TTC549 (cell line): Measurements from ENCODE around the gene PUDP.
A peak's percentile ranks its signal among the peaks of the same experiment; 100 is the strongest.
"Not testable (repeated sequence)": the region's sequence is repeated elsewhere in the genome, so short reads cannot be mapped to it uniquely, and the experiment has no call there.

Source experiments
- FAIRE-seq: peaks from 2 replicates; lab custom pipeline; 2012; peaks lifted over from hg19 to GRCh38; lab: Jason Lieb, UNC

The PUDP gene

DNA sequence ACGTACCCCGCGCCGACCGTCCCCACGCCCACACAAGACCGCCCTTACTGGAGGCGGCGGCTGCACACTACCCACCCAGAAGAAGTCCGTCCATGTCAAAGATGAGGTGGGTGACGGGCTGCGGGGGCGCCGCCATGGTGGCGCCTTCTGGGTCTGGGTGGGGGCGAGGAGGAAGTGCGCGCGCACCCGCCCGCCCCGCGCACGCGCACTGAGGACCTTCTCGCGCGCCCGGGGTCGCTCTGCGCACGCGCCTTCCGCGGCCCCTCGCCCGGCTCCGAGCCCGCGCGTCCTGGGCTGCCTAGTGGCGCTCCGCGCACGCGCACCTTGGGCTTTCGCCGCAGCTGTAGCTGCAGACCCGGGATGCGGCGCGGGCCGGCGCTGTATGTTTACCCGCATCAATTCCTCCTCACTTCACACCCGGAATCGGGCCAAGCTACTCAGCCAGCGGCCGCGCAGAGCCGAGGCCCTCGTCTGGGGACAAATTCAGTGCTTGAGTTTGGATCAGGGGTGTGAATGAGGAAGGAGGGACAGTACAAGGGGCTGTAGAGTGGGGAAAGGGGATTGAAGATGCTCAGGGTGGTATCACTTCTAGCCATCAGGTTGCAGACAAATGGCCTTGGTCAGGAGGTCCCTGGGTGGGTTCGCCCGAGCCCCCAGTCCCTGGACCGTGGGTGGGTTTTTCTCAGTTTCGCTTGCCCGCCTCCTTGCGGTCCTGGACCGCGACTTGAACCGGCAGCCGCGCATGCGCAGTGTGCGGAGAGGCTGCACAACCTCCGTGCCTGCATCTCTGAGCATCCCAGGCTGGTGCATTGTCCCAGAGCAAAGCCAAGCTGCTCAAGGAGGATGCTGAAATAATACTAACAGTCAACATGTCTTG, at the start of gene PUDP:
Gene PUDP, minus strand, starts transcription at position 176 of the 877 bp plus-strand sequence. Its CDS starts 40 bp downstream, at position 136.
- FAIRE-seq, result no peak

DNA sequence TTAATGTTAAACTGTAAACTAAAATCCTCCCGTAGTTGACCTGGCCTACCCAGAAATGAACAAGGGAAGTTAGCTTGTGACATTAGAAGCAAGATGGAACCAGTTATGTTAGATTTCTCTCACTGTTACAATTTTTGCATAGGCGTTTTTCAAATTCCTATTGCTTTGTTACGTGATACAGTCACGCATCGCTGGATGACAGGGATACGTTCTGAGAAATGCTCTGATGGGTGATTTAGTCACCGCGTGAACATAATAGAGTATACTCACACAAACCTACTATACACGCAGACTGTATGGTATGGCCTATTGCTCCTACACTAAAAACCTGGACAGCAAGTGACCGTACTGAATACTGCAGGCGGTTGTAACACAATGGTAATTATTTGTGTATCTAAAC, 46.7 kb upstream of the PUDP start:
- no peak for FAIRE-seq

DNA sequence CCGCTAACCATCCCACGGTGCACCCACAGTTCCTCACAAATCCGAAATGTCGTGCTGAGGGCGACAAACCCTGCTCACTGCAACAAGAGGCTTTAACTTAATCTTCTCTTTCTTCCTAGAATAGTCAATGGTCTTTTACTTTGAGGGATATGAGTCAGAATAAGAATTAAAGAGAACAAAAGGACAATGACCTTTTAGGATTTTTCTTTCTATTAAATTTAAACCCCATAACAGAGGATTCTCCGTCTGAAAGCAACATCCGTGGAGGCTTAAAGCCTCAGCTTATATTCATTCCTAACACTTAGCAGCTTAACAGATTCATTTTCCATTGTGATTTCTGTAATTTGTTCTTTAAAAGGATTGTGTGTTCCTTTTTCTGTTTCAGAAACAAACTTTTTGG, 44.9 kb upstream of the PUDP start:
- no peak for FAIRE-seq

DNA sequence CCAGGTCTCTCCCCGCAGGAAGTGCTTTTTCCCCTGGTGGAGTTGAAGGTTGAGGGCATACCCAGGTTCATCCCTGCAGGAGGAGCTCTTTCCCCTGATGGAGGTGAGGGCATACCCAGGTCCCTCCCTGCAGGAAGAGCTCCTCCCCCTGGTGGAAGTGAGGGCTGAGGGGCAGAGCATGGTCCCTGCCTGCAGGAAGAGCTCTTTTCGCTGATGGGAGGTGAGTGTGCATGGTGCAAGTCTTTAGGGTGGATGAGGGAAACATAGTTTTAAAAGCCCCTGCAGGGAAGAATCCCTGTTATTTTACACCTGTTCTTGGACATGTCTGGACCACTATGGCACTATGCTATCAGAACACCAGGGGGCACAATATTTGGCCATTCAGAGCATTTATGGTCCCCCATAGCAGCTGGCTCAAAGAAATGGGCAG, 43.7 kb upstream of the PUDP start:
- FAIRE-seq, result no peak

DNA sequence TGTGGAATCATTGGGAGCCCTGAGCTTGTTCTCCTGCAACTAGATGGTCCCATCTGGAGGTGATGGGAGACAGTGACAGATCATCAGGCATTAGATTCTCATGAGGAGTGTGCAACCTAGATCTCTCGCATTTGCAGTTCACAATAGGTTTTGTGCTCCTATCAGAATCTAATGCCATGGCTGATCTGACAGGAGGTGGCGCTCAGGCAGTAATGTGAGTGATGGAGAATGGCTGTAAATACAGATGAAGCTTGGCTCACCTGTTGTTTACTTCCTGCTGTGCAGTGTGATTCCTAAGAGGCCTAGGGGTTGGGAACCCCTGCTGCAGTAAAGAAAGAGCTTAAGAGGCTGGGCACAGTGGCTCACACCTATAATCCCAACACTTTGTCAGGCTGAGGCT, 42.2 kb upstream of the PUDP start:
- no peak for FAIRE-seq

DNA sequence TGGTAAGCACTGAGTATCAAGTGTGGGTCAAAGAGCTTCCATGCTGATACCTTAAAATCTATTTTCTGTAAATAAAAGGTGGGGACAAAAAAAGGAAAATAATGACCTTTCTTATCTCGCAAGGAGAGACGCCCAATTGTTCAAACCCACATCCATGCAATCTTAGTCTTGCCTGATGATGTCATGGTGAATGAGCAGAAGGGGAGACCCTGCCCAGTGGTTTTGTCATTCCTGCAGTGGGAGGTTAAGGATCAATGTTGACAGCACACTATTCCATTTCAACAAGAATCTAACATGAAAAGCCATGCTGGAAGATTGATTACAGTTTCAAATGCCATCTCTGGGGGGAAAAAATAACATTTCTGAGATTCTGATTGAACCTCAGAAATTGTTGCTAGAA, 40.7 kb upstream of the PUDP start:
- FAIRE-seq, result no peak

DNA sequence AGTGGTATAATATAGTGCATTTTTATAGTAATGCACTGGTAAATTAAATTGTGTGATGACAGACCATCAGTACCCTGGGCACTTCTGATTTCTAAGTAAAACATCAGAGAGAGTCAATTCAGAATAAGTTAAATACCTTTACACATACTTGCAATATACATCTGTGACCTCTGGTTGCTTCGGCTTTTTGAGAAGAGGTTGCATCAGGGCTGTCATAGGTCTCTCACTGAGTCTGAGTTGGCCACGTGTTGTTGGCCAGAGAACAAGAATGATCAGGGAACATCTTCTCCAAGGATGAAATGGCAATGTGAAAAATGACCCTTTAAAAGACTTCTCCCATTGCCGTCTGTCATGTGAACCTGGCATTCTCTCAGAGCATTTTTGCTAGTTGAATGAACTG, 36.9 kb upstream of the PUDP start:
- FAIRE-seq, result no peak

DNA sequence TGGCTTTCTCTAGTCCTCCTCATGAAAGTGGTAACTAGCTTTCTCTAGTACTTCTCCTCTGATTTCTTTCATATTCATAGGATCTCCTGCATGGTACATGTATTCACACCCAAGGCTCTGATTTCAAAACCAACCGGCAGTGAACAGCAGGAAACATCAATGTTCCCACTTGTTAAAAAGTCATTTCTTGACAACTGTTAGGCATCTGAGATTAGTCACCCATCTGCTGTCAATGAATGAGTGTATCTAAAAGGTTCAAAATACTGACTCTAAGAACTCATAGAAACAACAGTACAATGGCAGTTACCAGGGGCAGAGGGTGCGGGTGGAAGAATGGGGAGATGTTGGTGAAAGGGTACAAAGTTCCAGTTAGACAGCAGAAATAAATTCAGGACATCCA, 31.5 kb upstream of the PUDP start:
- no peak for FAIRE-seq

DNA sequence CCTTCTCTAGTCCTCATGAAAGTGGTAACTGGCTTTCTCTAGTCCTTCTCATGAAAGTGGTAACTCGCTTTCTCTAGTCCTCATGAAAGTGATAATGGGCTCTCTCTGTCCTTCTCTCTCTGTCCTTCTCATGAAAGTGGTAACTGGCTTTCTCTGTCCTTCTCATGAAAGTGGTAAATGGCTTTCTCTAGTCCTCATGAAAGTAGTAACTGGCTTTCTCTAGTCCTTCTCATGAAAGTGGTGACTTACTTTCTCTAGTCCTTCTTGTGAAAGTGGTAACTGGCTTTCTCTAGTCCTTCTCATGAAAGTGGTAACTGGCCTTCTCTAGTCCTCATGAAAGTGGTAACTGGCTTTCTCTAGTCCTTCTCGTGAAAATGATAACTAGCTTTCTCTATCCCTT, 30.9 kb upstream of the PUDP start:
- not testable (repeated sequence) for FAIRE-seq

DNA sequence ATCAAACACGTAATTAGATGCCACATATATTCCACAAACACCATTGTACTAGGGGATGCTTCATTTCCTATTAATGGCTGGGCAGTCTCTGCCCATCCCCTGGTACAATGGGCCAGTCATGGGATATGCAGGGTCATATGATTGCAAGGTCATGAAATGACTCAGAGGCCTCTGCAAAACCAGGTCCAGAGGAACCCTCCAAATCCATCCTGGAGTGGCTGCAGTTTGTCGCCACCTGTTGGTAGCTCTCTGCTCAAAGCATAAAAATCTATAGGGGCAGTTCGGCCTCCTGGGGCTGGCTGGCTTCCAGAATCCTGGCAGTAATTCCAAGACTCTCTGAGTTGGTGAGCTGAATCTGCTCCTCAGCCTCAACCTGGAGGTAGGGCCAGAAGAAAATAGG, 22.9 kb upstream of the PUDP start:
- no peak for FAIRE-seq

DNA sequence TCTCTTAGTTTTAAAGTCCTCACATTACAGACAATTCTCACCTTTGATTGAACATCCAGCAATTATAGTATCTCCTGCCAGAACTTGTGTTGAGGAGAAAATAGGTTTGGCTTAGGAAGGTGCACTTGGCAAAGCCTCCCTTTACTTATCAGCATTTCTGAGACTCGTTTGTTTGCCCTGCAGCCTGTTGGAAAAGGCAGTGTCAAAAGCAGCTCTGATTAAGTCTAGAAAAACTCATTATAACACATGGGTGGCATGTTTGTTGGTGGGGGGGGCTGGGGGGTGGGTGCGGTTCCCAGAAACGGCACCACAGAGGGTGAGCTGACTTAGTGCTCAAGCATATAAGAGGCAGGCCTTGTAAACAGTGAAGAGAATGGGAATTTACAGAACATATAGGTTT, 21.7 kb upstream of the PUDP start:
- no peak for FAIRE-seq

DNA sequence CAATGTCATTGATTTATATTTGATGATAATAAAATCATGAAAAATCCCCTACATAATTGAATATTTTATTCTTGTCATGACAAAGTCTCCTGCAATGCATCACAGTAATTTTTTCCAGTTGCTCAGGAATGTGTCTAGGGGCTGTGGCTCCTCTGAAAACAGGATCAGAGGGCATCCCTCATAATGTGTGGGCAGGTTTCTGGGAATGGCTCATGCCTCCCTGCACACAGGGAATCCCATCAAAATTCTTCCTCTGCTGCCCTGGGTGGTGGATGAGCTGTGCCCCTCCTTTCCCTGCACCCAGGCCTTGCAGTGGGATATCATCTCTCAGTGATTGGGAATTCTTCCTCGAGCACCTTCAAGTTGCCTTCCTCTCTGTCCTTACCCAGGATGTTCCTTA, 20.4 kb upstream of the PUDP start:
- no peak for FAIRE-seq

DNA sequence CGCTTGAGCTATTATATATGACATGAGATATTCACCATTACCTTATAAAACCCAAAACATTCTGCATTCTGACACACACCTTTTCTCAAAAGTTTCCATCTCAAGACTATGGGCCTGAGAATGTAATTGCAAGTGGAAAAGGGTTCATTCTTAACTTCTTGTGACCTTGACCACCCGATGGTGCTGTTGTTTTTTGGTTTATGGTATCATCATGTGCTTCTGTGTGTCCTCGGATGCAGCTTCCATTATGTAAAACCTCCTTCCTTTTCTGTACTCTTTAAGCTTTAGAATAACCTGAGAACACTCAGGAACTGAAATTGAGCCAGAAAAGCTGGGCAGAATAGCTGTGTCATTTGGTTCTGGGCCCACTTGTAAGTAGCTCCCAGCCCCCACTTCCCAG, 16.2 kb upstream of the PUDP start:
- no peak for FAIRE-seq

DNA sequence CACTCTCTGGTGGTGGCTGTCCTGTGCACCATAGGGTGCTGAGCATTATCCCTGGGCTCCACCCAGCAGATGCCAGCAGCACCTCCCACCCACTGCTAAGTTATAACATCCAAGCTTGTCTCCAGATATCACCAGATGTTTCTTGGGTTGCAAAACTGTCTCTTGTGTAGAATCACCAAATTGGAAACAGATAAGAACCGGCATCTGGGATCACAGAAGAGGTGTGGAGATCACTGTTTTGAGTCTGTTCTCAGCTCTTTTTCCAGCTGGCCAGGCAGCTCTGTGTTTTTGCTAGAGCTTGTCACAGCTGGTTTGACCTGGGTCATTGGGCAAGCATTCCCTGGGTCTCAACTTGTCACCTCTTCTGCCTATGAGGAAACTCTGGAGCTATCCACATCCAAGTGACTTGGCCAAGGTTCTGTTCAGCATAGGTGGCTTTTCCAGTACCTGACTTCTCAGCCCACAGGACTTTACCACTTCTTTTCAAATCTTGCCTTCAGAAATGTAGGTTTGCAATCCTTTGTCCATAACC, 15.3 kb upstream of the PUDP start:
- FAIRE-seq, result no peak

DNA sequence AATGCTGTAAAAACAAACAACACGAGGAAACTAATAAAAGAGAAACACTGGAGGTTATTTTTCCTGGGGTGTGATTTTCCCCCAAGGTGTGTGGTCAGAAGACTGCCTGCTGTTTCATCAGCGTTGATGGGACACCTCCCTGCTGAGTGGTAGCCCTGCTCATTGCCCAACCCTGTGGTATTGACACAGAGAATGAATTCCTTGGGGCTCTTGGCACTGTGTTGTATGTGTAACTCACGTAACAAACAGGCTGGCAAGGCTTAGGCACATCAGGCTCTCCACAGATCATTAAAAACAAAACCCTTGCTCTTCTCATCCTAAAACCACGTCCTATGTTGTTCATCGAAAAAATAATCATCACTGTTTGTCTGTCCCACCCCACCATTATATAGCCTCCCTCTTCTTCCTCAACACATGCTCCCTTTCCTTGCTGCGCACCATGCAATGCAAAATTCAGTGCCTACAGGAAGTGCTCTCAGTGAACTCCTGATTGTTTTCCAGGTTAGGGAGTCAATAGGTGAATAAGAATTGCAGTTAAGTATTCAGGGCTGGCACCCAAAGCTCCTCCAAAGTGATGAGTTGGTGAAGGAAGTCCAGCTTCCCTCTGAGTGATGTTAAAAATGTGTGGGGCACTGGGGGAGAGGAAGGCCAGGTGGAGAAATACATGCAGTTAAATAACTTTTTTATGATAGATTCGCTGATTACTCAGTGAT, 11.4 kb upstream of the PUDP start:
- FAIRE-seq, result no peak

DNA sequence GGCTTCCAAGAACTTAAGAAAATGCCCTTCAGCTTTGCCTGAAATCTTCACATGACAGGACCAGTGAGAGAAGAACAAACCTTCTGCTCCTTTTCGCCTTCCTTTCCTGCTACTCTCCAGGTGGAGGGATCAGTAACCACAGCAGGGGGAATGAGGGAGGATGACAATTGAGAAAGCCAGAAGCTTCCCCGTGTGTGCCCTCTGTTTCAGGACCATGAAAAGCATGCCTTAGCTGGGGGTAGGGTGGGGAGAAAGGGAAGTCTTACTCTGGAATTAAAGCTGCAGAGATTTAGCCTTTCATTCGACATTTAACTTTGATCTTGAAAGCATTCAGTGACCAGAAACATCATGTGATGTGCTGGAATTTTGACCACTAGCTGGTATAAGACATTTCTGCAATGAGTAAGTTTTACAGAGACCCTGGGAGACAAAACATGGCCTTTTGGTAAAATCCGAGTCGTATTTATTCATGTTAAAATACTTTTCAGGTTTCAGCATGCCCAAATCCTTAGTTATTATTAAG, 10.6 kb upstream of the PUDP start:
- no peak for FAIRE-seq

DNA sequence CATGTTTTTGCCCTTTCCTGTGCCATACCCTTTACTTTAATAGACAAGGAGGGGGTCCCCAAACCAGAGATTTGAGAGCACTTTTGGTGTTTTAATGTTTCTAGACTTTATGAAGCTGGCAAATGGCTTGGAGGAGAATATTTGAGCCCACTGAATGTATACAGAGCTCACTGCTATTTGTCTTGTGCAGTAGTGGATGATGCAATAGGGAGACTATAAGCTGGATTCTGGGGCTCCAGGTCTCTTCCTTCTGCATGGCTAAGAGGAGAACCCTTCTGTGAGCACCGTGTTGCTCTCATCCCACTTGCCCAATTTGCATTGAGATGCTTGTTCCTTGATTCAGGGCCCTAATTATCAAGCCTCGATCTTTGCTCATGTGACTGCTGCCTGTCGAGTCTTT, 8.9 kb upstream of the PUDP start:
- no peak for FAIRE-seq

DNA sequence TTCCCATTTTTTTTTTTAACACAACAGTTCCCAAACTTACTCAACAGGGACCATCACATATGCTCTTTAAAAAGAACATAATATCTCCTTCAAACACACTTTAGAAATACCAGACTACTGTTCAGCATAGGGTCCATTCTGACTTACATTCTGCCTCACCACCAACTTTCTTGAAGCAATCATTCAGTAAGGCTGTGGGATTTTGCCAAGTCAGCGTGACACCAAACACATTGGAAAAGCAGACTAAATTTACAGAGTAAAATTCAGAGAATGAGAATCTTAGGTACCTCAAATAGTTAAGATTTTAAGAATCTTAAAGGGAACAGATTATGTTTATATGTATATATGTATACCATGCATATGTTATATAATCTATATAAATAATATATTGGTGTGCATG, 7.2 kb upstream of the PUDP start:
- peak; percentile 7 for FAIRE-seq

DNA sequence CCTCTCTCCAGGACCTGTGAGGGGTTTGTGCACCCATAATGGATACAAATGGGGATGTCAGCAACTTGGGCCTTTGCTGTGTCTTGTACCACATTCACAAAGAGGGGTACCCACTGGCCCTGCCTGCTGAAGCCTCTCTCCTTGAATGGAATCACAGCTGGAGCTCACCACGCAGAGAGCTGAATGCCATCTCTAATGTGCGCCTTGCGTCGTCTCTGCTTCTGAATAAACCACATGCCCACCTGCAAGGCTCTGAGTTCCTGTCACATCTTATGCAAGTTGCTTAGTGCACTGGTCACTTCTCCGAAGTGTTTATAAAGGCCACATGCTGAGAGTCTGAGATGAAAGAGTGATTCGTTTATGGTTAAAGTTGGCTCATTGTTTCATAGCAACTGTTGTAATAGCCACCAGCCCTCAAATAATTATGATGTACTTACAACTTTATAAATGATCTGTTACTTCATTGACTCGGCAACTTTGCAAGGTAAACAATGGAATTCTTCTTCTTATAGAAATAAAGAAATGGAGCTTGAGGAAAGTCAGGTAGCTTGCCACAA, 6.2 kb upstream of the PUDP start:
- no peak for FAIRE-seq

DNA sequence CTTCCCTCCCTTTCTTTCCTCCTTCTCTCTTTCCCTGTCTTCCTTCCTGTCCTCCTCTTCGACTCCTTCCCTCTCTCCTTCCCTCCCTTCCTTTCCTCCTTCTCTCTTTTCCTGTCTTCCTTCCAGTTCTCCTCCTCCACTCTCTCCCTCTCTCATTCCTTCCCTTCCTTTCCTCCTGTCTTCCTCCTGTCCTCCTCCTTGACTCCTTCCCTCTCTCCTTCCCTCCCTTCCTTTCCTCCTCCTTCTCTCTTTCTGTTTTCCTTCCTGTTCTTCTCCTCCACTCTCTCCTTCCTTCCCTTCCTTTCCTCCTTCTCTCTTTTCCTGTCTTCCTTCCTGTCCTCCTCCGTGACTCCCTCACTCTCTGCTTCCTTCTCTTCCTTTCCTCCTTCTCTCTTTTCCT, 5.3 kb upstream of the PUDP start:
- no peak for FAIRE-seq

DNA sequence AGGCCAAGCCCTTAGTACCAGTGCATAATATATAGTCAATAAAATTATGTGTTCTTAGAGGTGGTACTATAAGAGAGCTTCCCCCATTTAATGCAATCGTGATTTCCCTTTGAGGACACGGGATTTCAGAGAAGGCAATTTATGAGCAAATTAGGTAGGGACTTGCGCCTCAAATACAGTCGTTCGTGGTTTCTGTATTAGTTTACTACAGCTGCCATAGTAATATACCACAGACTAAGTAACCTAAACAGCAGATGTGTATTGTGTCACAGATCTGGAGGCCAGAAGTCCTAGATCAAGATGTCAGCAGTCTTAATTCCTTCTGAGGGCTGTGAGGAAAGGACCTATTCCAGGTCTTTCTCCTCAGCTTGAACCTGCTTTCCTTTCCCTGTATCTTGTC, 1.5 kb upstream of the PUDP start:
- FAIRE-seq, result no peak

DNA sequence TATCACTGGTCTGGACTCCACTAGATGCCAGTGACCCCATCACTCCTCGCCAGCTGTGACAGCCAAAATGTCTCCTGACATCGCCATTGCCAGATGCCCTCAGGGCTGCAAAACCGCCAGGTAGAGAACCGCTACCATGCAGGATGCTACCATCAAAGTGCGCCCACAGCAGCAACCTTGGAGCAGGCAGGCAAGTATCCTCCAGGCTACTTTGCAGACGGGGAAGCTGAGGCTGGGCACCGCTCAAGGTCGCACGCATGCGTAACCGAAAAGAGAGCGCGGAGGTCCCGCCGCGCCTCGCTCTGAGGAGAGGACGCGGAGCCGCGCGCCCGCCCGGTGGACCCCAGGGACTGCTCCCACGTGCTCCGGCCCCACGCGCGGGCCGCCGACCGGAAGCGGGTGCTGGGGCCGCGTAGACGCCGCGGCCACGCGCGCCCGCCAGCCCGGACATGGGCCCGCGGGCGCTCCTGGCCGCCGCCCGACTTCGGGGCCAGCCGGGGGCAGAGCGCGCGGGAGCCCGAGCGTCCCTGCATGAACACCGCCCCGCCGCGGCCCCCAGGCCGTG, 458 bp downstream of the PUDP start, which contains the start of gene STS:
Gene STS, plus strand, starts transcription at position 300 of the 565 bp plus-strand sequence. CDS start 105,488 bp downstream, outside the sequence.
- no peak for FAIRE-seq
